ENCODE measurements around the gene CYP51A1.
A peak's percentile ranks its signal among the peaks of the same experiment; 100 is the strongest.
"Not testable (repeated sequence)": the region's sequence is repeated elsewhere in the genome, so short reads cannot be mapped to it uniquely, and the experiment has no call there.

The CYP51A1 gene

GRCh38 chr7:92095380-92095779, 38.9 kb downstream of the CYP51A1 start:
- H3K27me3 Mint-ChIP-seq = no peaks in the 10 kb centered on the region
- no peak overlapping the region for H3K27ac Mint-ChIP-seq
- no peaks in the 10 kb centered on the region for H3K9me3 Mint-ChIP-seq
- DNase-seq = no peak
- H3K4me3 Mint-ChIP-seq = no peak overlapping the region
- H3K4me1 Mint-ChIP-seq (ENCODE audit: low read depth) = no peaks in the 10 kb centered on the region
- peaks cover 76% of the 10 kb centered on the region for H3K36me3 Mint-ChIP-seq (ENCODE audit: low read depth)

DNA sequence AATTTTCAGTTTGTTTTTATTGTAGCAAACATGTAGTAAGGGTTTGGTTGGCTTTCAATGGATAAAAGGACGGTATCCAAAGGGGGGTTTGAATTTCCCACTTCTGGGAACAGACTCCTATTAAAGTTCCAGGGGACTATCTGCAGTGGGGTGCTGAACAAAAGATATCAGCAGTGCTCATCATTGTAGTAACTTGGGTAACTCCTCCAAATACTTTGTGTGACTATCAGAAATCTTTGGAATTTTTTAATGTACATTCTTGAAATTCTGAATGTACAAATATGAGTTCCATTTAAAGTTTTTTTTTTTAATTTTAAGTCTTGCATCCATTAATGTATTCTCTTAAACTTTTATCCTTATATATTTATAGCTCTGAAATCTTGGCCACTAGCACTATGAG, 42.1 kb downstream of the CYP51A1 start:
- Mint-ChIP-seq H3K36me3 (ENCODE audit: low read depth) (peaks cover 76% of the 10 kb centered on the region), H3K4me1 (ENCODE audit: low read depth) (no peaks in the 10 kb centered on the region), H3K27ac (no peak overlapping the region), H3K27me3 (no peaks in the 10 kb centered on the region), H3K9me3 (no peaks in the 10 kb centered on the region), H3K4me3 (no peak overlapping the region)
- no peak for DNase-seq

GRCh38 chr7:92088266-92088665, 46.0 kb downstream of the CYP51A1 start:
- Mint-ChIP-seq H3K27me3 (no peaks in the 10 kb centered on the region), H3K4me3 (no peak overlapping the region), H3K27ac (no peak overlapping the region), H3K4me1 (ENCODE audit: low read depth) (no peaks in the 10 kb centered on the region), H3K36me3 (ENCODE audit: low read depth) (peaks cover 84% of the 10 kb centered on the region), H3K9me3 (no peaks in the 10 kb centered on the region)
- no peak for DNase-seq

DNA sequence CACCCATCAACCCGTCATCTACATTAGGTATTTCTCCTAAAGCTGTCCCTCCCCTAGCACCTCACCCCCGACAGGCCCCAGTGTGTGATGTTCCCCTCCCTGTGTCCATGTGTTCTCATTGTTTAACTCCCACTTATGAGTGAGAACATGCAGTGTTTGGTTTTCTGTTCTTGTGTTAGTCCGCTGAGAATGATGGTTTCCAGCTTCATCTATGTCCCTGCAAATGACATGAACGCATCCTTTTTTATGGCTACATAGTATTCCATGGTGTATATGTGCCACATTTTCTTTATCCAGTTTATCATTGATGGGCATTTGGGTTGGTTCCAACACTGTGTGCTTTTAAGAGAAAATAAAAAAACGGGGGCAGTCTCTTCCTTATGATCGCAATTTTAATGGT, 50.4 kb downstream of the CYP51A1 start:
- H3K27ac Mint-ChIP-seq = not testable (repeated sequence)

GRCh38 chr7:92076509-92076908, 57.8 kb downstream of the CYP51A1 start:
- H3K27me3 Mint-ChIP-seq = no peaks in the 10 kb centered on the region
- DNase-seq = no peak
- no peak overlapping the region for H3K27ac Mint-ChIP-seq
- H3K36me3 Mint-ChIP-seq (ENCODE audit: low read depth) = peaks cover 57% of the 10 kb centered on the region
- H3K4me1 Mint-ChIP-seq (ENCODE audit: low read depth) = peaks cover 9% of the 10 kb centered on the region
- no peaks in the 10 kb centered on the region for H3K9me3 Mint-ChIP-seq
- no peak overlapping the region for H3K4me3 Mint-ChIP-seq

More for the DNA sequence above, 50.4 kb downstream of the CYP51A1 start:
- not testable (repeated sequence) for H3K4me3 Mint-ChIP-seq; H3K9me3 Mint-ChIP-seq; H3K27me3 Mint-ChIP-seq; H3K4me1 Mint-ChIP-seq (ENCODE audit: low read depth); DNase-seq
- H3K36me3 Mint-ChIP-seq (ENCODE audit: low read depth) = peaks cover 80% of the 10 kb centered on the region

GRCh38 chr7:92075455-92076158, 58.7 kb downstream of the CYP51A1 start:
- peak overlapping the region; percentile 13 for H3K27ac Mint-ChIP-seq
- peaks cover 58% of the 10 kb centered on the region for H3K36me3 Mint-ChIP-seq (ENCODE audit: low read depth)
- H3K27me3 Mint-ChIP-seq = no peaks in the 10 kb centered on the region
- H3K9me3 Mint-ChIP-seq = no peaks in the 10 kb centered on the region
- no peak overlapping the region for H3K4me3 Mint-ChIP-seq
- no peak for DNase-seq
- peaks cover 9% of the 10 kb centered on the region for H3K4me1 Mint-ChIP-seq (ENCODE audit: low read depth)

GRCh38 chr7:92072708-92073107, 61.6 kb downstream of the CYP51A1 start:
- no peak for DNase-seq
- Mint-ChIP-seq H3K36me3 (ENCODE audit: low read depth) (peaks cover 62% of the 10 kb centered on the region), H3K27ac (no peak overlapping the region), H3K27me3 (no peaks in the 10 kb centered on the region), H3K4me1 (ENCODE audit: low read depth) (peaks cover 9% of the 10 kb centered on the region), H3K9me3 (no peaks in the 10 kb centered on the region), H3K4me3 (no peak overlapping the region)

- peaks cover 9% of the 10 kb centered on the region for H3K4me1 Mint-ChIP-seq (ENCODE audit: low read depth)
- no peak overlapping the region for H3K27ac Mint-ChIP-seq
- H3K27me3 Mint-ChIP-seq = no peaks in the 10 kb centered on the region
- peaks cover 62% of the 10 kb centered on the region for H3K36me3 Mint-ChIP-seq (ENCODE audit: low read depth)
- DNase-seq = no peak
- no peak overlapping the region for H3K4me3 Mint-ChIP-seq
- no peaks in the 10 kb centered on the region for H3K9me3 Mint-ChIP-seq
Measured at GRCh38 chr7:92072121-92072520, 62.2 kb downstream of the CYP51A1 start.

- DNase-seq = no peak
- H3K4me1 Mint-ChIP-seq (ENCODE audit: low read depth) = peaks cover 7% of the 10 kb centered on the region
- H3K27ac Mint-ChIP-seq = no peak overlapping the region
- no peaks in the 10 kb centered on the region for H3K27me3 Mint-ChIP-seq
- H3K36me3 Mint-ChIP-seq (ENCODE audit: low read depth) = peaks cover 70% of the 10 kb centered on the region
- H3K9me3 Mint-ChIP-seq = no peaks in the 10 kb centered on the region
- H3K4me3 Mint-ChIP-seq = no peak overlapping the region
Measured at GRCh38 chr7:92071032-92071431, 63.2 kb downstream of the CYP51A1 start.

- Mint-ChIP-seq H3K4me3 (no peak overlapping the region), H3K4me1 (ENCODE audit: low read depth) (peaks cover 3% of the 10 kb centered on the region), H3K9me3 (no peaks in the 10 kb centered on the region), H3K27ac (no peak overlapping the region), H3K36me3 (ENCODE audit: low read depth) (peaks cover 61% of the 10 kb centered on the region), H3K27me3 (no peaks in the 10 kb centered on the region)
- no peak for DNase-seq
Measured at GRCh38 chr7:92064438-92065029, 69.7 kb downstream of the CYP51A1 start.

Measured in activated T-cell treated with anti-CD3 and anti-CD28 coated beads, Interleukin-2, amount 50 U/mL, for 24 hours (primary cell).